Right forelimb (tissue), 1 donor: ENCODE results near the gene NUP58.
A peak's percentile ranks its signal among the peaks of the same experiment; 100 is the strongest.
"Not testable (repeated sequence)": the region's sequence is repeated elsewhere in the genome, so short reads cannot be mapped to it uniquely, and the experiment has no call there.

Experiments used
- DNase-seq: peaks from one replicate; pipeline ENCODE4 v3.0.0-alpha.2; 2018

Gene NUP58

DNA sequence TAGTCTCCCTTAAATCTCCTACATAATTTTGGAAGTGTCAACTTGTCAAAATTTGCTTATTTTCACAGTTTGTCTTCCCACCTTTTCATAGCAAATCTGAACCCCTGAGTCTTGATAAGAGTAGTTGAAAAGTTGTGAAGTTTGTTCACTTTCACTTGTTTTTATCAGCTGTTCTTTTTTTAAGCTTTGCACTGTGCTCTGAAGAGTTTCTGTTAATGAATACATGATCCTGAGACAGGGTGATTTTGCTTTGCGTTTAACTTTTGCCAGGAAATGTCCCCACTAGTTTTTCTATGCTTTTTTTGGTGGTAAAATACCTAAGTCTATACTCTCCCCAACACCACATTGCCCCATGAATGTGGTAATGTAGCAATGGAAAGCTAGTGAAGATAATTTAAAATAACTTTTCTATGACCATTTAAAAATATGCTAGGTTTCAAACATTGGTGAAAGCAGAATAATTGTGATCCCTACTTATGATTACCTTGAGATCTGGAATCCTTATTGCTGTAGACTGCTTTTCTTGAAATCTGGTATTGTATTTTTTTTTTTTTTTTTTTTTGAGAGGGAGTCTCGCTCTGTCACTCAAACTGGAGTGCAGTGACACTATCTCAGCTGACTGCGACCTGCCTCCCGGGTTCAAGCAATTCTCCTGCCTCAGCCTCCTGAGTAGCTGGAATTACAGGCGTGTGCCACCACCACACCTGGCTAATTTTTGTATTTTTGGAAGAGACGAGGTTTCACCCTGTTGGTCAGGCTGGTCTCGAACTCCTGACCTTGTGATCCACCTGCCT is 5.4 kb downstream of the NUP58 start:
- no peak for DNase-seq

DNA sequence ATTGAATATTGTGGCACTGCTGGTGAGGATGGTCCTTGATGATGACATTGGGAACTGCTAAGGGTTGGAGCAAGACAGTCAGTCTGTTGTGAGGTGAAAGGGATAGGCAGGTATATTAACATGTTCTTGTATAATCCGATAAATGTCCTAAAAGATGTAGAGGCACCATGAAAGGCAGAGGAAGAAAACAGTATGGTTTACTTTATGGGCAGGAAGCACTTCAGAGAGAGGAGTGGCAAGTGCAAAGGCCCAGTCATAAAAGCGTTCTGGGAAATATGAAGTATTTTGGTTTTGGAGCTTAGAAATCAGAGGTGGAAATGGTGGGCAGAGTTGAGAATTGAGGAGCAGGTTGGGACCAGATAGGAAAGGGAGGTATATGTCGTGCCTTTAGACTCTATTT is 9.5 kb downstream of the NUP58 start:
- no peak for DNase-seq

DNA sequence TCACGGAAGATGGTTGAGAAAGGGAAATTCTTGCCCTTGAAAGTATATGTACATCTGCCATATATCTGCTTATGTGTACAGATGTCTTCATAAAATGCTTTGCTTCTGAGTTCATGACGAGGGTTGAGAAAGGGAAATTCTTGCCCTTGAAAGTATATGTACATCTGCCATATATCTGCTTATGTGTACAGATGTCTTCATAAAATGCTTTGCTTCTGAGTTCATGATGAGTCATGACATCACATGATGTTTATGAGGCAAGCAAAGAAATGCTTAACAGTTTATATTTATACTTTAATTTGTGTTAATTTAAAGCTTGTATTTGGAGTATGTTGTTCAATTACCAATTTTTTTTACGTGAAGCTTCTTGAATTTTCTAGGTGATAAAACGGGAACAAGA is 17.5 kb downstream of the NUP58 start:
- DNase-seq: not testable (repeated sequence)

DNA sequence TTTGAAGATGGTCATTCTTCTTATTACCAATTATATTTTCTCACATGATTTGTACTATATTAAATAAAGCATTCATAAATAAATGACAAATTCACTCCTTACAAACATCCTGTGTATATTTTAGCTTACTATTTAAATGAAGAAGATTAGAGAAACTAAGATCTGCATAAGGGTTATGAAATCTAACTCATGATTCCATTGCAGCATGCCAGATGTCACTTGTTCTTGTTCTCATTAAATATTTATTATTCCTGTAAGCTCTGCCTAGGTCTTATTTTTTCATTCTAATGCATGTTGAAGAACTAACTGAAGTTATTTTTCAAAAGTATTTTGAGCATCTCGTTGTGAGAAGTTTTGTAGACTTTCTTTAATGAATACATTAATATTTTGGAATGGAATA is 18.3 kb downstream of the NUP58 start:
- DNase-seq: no peak

DNA sequence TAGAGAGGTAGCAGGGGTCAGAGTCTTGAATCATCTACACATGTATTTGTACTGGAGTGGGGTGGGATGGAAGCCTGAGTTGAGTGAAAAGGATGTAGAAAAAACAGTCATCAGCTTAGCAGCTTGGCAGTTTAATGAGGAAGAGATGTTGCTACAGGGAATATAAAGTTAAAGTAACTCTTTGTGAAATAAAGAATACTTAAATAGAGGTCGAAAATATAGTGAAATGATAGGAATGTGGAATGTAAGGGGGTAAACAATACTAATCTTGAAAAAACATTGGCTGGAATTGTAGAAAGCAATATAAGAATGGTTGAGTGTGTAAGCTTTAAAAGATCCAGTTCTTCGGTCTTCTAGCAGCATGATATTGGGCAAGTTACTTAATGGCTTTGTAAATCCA is 22.7 kb downstream of the NUP58 start:
- DNase-seq: no peak

DNA sequence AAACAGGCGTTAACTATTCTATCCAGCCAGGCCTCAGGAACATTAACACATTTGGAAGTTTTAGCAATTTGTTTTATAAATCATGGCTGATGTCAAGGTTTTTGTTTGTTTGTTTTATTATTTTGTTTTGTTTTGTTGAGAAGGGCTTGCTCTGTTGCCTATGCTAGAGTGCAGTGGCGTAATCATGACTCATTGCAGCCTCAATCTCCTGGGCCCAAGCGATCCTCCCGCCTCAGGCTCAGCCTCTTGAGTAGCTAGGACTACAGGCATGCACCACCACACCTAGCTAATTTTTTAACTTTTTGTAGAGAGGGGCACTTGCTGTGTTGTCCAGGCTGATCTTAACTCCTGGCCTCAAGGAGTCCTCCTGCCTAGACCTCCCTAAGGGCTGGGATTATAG is 28.3 kb downstream of the NUP58 start:
- DNase-seq: no peak

DNA sequence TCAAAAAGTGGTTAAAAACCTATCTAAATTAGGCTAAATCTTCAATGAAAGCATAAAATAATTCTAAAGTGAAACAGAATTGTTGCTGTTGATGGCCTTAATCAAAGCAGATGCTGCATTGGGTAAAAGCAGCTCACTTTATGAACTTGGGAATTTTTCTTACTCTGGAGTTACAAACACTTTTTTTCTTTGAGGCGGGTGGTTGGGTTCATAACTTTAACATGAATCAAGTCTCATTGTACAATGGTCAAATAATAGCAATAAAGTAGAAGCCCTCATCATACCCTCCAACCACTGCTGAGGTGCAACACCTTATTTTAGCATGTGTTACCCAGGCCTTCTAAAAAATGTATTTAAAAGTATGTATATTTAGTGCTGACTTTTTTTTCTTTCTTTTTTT is 29.1 kb downstream of the NUP58 start:
- DNase-seq: no peak

DNA sequence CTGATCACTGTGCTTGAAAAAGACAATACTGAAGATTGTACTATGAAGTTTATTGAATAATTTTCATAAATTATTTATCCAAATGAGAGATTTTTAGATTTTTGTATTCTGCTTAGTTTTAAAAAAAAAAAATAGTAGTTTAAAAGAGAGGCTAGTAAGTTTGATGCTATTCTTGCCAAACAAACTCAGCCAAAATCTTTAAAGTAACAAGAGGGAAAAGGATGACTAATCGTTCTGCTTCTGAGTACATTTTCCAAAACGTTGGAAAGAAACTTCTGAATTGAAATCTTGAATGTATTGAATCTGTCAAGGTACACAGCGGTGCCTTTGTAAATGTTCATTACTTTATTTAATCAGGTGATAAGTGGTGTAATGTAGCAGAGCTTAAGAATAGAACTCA is 34.4 kb downstream of the NUP58 start:
- DNase-seq: no peak

DNA sequence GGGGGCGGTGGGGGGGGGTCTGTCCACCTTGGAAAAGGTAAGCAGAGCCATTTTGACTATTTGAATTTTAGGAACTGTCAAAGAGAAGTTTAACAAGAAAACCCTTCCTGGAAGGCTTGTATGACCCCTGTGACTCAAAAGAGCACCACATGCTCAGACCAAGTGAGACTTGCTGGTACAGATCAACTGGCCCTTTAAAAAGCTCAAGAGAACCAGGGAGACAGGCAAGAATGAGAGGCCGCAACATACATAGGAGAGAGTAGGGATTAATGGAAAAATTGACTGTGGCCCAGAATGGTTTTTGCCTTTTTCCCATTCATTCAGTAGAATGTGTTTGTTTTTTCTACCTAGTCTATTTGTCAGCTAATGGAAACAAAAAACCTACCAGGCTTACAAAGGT is 44.2 kb downstream of the NUP58 start:
- DNase-seq: no peak

DNA sequence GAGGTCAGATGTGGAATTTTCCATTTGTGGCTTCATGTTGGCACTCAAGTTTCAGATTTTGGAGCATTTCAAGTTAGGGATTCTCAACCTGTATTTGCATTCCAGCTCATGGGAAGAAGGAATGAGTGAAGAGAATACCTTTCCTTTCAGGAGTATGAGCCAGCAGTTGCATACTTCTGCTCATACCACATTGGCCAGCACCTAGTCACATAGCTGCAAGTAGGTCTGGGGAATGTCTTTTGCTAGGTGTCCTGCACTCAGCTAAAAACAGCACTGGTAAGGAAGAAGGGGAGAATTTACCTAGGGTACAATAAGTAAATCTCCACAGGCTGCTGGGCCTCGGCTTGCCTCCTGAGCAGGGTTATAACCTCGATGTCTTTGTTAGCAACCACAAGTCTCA is 45.7 kb downstream of the NUP58 start:
- DNase-seq: no peak

DNA sequence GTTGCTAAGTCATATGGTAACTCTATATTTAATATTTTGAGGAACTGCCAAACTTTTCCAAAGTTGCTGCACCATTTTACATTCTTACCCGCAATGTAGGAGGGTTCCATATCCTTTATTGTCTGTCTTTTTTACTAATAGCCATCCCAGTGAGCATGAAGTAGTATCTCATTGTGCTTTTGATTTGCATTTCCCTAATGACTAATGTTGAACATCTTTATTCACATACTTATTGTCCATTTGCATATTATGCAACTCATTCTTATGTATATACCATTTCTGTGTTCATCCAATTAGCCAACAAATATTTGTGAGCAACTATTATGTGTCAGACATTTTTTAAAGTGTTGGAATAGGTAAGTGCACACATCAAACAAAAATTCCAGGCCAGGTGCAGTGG is 50.0 kb downstream of the NUP58 start:
- DNase-seq: no peak

DNA sequence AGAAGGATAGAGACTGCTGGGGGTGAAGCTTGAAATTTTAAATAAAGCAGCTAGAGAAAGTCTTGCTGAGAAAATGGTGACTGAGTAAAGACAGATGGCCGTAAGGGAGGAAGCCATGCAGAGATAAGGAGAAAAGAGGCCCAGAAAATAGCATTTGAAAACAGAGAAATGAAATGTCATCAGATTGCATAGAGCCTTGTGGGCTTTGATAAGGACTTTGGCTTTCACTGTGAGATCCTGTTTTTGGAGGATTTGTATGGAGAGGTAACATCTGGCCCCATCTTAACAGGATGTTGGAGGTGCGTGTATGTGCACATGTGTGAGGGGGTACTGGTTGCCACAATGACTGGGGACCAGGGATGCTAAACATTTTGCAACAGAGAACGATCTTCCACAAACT is 50.8 kb downstream of the NUP58 start:
- DNase-seq: no peak

DNA sequence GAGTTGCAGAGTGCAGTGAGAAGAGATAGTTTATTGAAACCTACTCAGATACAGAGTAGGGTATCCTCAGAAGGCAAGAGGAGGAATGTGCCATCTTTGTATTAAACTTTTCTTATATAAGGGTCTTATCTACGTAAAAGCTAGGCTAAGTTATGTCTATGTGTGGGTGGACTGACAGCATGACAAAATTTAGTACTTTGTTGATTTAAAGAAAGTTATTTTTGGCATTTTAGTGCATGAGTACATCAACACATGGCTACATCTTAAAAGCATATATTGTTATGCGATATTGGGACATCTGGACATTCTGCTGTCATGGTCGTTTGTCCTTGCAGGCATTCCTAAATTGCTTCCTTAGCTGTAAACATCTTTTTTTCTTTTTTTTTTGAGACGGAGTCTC is 51.4 kb downstream of the NUP58 start:
- DNase-seq: no peak

DNA sequence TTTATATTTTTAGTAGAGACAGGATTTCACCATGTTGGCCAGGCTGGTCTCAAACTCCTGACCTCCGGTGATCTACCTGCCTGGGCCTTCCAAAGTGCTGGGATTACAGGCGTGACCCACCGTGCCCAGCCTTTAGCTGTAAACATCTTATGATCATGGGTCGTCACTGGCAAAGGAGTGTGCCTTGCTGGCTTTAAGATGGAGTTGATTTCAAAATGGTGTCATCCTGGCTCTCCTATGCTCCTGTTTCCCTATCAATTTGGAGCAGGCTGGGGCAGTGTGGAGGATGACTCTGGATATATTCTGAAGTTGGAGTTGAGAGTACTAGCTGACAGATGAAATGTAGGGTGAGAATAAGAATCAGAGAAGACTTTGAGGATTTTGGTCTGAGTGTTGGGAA is 51.9 kb downstream of the NUP58 start:
- DNase-seq: no peak

DNA sequence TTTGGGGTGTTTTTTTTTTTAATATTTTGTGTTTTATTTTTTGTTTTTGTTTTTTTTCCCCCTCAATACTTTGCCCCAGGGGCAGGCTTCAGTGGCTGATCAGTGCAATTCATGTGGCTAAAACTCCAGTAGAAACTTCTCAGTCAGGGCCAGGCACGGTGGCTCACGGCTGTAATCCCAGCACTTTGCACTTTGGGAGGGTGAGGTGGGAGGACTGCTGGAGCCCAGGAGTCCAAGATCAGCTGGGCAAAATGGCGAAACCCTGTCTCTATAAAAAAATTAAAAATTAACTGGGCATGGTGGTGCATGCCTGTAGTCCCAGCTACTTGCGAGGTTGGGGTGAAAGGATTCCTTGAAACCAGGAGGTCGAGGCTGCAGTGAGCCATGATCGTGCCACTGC is 53.0 kb downstream of the NUP58 start:
- no peak for DNase-seq

DNA sequence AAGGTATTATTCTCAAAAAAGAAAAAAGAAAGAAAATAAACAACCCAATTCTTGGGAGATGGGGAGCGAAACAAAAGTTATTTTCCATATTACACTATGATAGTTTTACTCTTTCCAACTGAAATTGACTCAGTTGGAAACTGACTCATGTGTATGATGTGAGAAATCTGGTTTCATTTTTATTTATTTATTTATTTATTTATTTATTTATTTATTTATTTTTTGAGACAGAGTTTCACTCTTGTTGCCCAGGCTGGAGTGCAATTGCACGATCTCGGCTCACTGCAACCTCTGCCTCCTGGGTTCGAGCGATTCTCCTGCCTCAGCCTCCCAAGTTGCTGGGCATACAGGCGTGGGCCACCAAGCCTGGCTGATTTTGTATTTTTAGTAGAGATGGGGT is 59.0 kb downstream of the NUP58 start:
- DNase-seq: not testable (repeated sequence)

DNA sequence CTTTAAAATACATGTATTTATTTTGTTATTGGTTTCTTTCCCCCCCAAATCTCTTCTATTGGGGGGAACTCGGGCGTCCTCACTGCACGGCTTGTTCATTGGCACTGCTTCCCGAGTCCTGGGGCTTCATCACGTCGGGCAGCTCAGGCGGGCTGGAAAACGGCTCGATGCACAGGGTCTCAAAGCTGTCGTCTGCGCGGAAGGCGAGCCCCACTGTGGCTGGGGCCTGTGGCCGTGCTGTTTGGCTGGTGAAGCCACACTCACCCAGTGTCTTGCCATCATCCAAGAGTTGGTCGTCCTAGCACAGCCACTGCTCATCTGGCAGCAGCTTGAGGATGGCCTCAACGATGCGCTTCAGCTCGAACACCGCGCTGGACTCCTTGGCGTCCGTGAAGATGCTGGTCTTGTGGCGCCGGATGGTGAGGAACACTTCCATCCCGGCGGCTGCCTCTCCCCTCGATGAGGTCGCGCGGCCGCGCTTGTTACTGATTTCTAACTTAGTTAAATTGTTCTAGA is 64.4 kb downstream of the NUP58 start:
- no peak for DNase-seq

DNA sequence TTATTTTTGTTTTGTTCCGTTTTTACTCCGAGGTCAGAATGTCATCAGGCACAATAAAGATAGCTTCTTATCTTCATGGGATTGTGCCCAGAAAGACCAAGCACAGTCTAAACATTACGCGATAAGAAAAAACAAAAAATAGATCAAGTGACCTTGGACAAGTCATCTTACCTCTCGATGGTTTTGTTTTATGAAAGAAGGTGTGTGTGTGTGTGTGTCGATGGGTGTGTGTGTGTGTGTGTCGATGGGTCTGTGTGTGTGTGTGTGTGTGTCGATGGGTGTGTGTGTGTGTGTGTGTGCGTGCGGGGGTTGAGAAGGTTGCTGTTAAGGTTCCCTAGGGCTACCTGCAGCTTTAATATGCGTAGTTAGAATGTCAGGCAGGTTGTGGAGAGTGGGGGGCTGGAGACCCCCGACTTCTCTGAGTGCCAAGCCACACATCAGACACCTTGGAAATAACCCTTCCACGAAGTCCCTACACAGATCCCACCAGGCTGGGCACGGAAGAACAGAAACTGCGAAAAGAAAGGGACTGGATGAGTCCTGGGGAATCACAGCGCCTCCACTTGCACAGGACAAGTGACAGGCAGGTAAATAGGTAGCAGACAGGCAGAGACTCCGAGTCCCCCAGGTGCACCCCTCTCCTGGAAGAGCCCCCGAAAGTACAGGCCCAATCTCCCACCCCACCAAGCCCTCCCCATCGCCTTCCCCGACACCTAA is 69.9 kb downstream of the NUP58 start:
- DNase-seq: no peak

DNA sequence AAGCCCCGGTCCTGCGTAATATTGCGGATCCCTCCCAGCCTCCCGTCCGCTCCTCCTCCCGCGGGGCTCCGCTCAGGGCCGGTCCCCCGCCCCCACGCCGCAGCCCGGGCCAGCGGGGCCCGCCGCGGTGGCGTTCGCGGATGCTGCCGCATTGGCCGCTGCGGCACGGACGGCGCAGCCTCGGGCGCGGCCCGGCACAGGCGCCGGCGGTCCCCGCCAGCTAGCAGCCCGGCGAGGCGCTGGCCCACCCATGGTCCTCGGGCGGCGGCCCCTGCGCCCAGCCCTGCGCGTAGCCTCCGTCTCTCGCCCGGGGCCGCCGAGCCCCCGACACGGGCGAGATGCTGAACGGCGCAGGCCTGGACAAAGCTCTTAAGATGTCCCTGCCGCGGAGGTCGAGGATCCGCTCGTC is 70.5 kb downstream of the NUP58 start, which contains the start of gene ATP8A2:
TSS of gene ATP8A2 (plus strand) at position 100 of the 409 bp plus-strand sequence. CDS start at position 339, 239 bp downstream.
- DNase-seq: no peak

DNA sequence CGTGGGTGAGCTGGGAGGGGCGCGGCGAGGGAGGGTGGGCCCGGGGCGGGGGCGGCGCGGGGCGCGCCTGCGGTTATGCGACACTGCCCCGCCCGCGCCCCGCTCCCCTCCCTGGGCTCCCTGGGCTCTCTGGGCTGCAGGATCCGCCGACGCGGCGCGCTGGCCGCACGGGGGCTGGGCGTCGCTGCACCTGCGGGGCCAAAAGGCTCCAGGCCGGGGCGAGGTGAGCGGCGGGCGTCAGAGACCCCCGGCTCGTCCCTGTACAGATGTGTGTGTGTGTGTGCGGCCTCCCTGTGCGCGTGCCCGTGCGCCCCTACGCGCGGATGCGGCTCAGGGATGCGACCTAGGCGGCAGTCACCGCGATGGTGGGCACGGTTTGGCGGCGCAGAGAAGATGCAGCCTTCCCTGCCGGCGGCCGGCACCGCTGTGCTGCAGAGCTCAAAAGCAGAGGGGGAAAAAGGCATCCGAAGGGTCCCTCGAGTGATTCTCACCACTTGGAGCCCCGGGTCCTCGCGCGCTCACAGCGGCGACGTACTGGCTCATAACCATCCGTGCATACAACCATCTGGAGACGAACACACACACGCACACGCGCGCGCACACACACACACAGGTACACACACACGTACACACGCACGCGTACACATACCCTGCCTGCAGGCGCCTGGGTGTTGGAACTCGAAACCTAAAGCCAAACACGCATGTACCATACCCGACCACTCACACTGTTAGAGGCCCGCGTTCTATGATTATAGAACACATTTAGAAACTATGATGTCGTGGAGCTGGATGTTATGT is 71.1 kb downstream of the NUP58 start:
- peak; percentile 49 for DNase-seq

DNA sequence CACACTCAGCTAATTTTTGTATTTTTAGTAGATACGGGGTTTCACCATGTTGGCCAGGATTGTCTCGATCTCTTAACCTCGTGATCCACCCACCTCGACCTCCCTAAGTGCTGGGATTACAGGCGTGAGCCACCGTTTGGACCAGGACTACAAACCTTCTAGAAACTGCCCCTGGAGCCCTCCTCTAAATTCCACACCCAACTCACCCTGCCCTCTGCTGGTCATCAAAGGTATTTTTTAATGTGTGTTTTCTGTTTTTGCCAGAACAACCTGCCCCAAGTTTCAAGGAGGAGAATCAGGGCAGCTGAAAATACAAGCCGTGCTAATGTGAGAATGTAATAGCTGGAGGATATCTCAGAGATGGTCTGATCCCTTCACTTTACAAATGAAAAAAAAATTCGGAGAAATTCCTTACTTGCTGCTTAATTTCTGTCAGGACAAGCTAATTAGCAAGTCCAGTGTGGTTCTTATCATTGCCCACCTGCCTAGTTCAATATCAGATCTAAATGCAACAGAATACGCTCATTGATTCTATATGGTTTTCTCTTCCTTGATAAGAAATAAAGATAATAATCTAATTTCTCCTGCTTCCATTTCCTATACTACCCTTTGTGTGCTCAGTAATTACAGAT is 74.4 kb downstream of the NUP58 start:
- no peak for DNase-seq

DNA sequence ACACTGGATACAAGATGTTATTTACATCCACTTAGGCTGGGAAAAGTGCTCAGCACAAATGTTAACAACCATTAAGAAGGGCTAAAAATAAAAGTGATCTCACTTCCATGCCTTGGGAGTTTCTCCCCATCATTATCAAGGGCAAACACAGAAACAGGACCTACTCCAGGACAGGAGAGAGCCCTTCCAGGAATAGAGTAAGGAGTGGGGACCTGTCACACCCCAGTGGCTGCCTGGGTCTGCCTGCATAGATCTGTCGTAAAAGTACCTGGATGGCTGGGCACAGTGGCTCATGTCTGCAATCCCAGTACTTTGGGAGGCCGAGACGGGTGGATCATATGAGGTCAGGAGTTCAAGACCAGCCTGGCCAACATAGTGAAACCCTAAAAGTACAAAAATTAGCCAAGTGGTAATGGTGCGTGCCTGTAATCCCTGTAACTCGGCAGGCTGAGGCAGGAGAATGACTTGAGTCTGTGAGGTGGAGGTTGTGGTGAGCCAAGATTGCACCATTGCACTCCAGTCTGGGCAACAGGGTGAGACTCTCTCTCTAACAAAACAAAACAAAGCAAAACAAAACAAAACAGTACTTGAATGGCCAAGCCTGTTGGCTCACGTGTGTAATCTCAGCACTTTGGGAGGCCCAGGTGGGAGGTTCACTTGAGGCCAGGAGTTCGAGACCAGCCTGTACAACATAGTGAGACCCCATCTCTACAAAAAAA is 76.0 kb downstream of the NUP58 start:
- DNase-seq: no peak
